HG02678 (cell line): ENCODE results near the gene PSRC1.
"Not testable (repeated sequence)": the region's sequence is repeated elsewhere in the genome, so short reads cannot be mapped to it uniquely, and the experiment has no call there.

ENCODE experiments used
- ATAC-seq: cut with Tn5 transposase; IDR thresholded peaks from one replicate; pipeline ENCODE4 v1.9.1; 2021; ENCODE audit warnings: mild to moderate bottlenecking, moderate library complexity; ENCODE audit not compliant: unreplicated experiment

PSRC1 gene

DNA sequence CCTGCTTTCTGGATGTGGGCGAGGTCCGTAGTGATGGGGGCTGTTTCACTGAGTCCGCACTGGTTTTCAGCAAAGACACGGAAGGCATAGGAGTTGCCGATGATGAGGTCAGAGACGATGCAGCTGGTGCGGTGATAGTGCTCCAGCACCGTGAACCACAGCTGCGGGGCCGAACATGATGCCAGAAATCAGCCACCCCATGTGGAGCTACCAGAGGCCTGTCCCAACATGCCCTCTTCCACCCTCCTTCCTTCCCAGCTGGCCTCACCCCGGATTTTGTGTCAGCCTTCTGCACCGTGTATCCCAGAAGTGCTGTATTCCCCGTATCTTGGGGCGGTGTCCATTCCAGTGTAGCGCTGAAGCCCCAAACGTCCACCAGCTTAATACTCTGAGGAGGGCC lies 13.8 kb upstream of the PSRC1 start:
- no peak for ATAC-seq

GRCh38 chr1:109295712-109296415 lies 12.9 kb upstream of the PSRC1 start:
- ATAC-seq, result no peak

DNA sequence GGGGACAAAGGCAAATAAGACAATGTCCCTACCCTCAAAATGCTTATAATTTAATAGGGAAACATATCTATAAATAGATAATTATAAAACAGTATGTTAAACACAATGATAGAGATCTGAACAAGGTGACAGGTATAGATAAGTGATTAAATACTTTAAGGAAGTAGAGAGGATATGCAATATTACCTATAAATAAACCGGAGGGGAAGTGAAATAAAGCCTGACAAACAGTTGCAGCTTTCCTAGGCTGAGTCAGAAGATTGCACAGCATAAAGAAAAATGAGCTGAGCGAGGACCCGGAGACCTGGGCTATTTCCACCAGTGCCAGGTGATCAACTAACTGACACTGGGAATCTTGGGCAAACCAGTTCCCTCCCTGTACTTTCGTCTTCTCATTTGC lies 11.5 kb upstream of the PSRC1 start:
- no peak for ATAC-seq

DNA sequence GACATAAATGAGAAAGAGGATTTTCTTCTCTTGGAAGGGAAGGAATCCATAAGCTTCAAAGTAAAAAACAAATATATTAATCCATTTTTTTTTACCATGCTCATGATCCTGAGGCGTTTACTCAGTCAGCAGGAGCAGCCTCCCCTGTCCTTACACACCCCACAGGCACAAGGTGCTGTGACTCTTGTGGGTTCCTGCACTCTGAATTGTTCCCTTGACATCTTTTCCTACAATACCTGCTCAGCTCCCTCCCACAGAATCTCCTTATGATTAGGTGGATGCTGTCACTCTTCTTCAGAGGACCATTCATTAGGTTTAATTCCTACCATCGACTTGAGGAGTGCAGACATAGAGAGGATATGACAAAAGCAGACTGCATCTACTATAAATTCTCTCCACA lies 10.1 kb upstream of the PSRC1 start:
- ATAC-seq, result no peak

- no peak for ATAC-seq
Measured at GRCh38 chr1:109292364-109292763, 9.4 kb upstream of the PSRC1 start.

DNA sequence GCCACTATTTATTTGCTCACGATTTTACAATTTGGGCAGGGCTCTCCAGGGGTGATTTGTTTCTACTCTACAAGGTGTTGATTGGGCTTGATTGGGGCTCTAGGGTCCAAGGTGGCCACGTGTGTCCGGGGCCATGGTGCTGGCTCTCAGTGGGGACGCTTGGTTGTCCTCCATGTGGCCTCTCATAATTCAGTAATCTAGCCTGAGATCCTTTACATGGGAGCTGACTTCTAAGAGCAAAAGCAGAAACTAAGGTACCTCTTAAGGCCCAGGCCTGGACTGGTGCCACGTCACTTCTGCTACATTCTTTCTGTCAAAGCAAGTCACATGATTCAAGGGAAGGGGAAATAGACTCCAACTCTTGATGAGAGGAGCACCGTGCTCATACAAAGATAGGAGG lies 8.1 kb upstream of the PSRC1 start:
- no peak for ATAC-seq

DNA sequence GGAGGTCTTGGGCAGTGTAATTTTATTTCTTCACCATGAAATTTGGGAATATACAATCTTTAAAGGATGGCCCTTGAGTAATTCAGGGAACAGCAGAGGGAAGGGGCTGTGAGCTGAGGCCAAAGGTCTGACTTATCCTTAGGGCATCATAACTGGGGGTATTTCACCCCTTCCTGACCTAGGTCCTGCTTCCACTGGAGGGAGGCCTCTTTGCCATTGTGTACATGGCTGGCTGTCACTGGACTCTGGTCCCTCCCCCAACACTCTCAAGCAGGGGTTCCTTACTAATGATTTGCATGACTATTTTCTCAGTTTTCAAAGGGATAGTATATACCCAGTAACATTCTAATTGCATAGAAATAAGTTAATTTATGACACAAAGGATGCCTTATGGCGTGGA lies 7.2 kb upstream of the PSRC1 start:
- no peak for ATAC-seq

DNA sequence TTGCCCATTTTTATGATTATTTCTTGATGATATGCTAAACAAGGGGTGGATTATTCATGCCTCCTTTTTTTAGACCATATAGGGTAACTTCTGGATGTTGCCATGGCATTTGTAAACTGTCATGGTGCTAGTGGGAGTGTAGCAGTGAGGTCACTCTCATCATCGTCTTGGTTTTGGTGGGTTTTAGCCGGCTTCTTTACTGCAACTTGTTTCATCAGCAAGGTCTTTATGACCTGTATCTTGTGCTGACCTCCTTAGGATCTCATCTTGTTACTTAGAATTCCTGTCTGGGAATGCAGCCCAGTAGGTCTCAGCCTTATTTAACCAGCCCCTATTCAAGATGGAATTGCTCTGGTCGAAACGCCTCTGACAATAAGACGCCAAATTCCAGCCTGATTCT lies 3.8 kb upstream of the PSRC1 start:
- ATAC-seq, result not testable (repeated sequence)

GRCh38 chr1:109283748-109284600 lies 1.0 kb upstream of the PSRC1 start:
- peak; percentile 24 for ATAC-seq

GRCh38 chr1:109282497-109282951 lies 421 bp downstream of the PSRC1 start:
- ATAC-seq, result no peak

DNA sequence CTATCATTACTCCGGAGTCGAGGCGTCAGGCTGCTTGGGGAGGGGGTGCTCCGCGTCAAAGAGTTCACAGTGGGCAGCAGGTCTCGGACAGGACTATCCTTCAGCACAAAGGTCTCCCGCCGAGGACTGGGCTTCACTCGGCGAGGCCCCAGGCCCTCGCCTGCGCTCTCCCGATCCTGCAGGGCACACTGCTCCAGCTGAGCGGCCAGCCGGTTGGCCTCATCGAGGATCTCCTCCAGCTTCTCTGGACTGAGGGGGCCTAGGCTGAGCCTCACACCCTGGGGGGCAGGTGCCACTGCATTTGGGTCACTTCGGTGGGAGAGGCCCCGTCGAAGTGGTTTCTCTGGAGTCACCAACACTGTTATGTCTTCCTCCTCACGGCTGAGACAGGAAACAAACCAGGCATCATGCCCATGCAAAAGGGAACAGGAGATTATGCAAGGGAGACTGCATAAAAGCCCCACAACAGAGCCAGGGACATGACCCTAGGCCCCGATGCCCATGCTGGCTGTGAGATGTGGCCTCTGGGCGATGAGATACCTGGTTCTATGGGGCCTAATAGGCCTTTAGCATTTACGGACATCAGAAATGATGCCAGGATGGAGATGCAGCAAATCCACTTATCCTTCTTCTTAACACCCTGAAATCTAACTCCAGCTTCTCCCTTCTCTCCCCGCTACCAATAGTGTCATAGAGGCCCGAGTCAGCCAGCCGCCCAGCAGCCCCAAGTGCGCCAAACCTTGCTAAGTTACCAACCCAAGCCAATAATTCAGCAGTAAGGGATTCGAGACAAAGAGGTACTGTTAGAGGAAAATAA lies 1.1 kb downstream of the PSRC1 start:
- no peak for ATAC-seq

- ATAC-seq, result no peak
Measured at GRCh38 chr1:109280862-109281261, 2.1 kb downstream of the PSRC1 start.

DNA sequence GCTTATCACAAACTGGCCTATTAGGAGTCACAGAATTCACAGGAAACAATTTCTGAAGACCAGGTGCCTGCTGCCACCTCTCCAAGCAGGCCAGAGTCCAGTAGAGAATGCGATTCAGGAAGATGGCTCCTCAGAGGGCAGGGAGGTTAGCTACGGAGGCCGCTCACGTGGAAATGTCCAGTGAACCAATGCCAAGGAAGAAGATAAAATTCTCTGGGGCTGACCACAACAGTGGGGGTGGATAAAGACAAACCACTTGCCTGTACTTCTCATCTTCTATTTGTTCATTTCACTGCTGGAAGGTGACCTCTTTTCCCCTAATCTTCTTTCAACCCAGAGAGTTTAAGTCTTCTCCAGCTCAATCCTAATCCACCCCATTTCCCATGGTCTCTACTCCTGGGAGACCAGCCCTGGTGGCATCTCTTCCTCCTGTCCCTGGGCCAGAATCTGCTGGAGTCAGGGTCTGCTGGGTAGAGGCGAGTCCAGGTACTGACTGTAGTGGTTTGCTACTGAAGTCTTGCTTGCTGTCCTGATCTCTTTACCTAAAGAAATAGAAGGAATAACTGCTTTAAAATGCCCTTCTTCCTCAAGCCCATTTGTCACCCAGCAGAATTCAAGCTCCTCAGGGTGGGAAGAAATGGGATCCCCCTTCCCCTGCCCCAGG lies 3.2 kb downstream of the PSRC1 start:
- no peak for ATAC-seq

DNA sequence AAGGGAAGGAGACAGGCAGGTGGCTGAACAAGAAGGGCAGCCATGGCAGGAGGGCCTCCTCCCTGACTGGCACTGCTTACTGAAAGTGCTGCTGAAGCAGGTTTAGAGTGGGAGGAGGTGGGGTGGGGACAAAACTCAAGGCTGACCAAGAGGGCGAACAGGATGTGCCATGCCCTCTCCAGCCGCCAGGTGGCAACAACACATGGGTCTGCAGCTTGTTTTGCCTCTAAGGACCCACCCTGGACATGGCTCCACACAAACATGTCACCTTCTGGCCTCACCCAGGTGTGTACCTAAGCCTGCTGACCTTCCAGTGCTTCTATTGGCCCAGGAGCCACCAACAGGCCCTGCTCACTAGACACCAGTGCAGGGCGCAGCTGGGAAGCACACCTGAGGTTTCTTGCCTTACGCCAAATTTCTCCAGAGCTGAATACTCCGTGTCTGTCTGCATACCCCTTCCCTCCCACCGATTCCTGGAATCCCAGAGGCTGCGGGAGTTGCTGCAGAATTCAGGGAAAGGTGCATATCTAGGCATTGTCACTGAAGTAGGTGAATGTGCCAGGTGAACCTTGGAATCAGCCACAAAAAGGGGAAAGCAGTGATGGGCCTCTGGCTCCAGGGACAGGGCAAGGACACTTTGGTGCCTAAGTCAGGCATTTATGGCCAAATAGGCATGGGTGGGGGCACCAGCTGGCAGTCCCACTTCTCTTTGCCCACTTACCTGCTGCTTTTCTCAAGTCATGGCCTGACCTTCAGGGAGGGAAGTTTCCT lies 5.3 kb downstream of the PSRC1 start:
- ATAC-seq, result peak; percentile 83

- no peak for ATAC-seq
Measured at GRCh38 chr1:109275706-109276345, 7.1 kb downstream of the PSRC1 start.

DNA sequence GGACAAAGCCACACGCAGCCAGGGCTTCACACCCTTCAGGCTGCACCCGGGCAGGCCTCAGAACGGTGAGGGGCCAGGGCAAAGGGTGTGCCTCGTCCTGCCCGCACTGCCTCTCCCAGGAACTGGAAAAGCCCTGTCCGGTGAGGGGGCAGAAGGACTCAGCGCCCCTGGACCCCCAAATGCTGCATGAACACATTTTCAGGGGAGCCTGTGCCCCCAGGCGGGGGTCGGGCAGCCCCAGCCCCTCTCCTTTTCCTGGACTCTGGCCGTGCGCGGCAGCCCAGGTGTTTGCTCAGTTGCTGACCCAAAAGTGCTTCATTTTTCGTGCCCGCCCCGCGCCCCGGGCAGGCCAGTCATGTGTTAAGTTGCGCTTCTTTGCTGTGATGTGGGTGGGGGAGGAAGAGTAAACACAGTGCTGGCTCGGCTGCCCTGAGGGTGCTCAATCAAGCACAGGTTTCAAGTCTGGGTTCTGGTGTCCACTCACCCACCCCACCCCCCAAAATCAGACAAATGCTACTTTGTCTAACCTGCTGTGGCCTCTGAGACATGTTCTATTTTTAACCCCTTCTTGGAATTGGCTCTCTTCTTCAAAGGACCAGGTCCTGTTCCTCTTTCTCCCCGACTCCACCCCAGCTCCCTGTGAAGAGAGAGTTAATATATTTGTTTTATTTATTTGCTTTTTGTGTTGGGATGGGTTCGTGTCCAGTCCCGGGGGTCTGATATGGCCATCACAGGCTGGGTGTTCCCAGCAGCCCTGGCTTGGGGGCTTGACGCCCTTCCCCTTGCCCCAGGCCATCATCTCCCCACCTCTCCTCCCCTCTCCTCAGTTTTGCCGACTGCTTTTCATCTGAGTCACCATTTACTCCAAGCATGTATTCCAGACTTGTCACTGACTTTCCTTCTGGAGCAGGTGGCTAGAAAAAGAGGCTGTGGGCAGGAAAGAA lies 8.1 kb downstream of the PSRC1 start:
- no peak for ATAC-seq

DNA sequence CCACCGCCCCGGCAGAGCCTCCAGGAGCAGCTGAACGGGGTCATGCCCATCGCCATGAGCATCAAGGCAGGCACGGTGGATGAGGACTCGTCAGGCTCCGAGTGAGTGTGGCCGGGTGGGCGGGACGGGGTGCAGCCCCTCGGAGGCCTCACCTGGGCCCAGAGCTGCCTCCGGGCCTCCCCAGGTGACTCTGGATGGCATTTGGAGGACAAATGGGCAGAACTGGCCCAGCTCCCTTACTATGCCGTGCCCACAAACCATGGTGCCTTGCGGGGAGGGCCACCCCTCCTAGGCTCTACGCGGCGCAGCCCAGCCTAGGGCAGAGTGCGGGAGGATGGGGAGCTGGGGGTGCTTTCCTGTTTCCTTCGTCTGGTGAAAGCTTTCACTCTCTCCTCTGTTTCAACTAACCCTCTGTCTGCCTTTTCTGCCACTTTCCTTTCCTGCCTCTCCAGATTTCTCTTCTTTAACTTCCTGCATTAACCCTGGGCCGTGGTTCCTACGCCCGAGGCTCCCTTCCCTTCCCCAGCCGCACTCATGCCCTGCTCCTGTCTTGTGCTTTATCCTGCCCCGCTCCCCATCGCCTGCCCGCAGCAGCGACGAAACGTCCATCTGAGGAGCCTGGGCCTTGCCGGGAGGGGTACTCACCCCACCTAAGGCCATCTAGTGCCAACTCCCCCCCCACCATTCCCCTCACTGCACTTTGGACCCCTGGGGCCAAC lies 9.2 kb downstream of the PSRC1 start:
- no peak for ATAC-seq
